Testis (tissue), 2 donors: ENCODE data around the gene RNF213.

ENCODE experiments used
- POLR2A ChIP-seq: fragments of 450-650 bp; IDR thresholded peaks from one replicate; pipeline ENCODE4 v1.6.1; 2017; ENCODE audit warnings: antibody characterized with exemption, mild to moderate bottlenecking, moderate library complexity
- TF ChIP-seq, protein P1 (sequence below), 3 experiments: fragments of 450-650 bp in 2 of 3; fragments of 200-600 bp in 1 of 3; sonication (generic) in 1 of 3; IDR thresholded peaks; one replicate each; pipeline ENCODE4 v1.5.1; 2016 to 2019; ENCODE audit warnings: antibody characterized with exemption in 3 of 3, mild to moderate bottlenecking in 2 of 3, moderate library complexity in 1 of 3

DNA sequence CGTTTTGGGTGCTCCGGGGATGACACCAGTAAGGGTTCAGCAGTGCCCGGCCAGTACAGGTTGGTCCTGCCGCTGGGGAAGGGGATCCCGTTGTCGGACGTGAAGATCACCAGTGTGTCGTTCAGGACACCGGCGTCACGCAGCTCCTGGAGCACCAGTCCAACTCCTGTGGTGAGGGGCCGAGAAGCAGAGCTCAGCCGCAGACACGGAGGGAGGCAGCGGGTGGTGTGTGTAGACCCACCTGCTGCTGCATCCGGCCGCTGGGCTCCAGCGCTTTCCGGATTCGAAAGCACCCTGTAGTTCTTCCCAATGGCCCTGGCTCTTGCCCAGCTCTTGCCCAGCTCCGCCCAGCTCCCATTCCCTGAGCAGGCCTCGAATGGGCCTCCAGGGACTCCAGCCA is 48.5 kb upstream of the RNF213 start:
- TF ChIP-seq, protein P1, sequence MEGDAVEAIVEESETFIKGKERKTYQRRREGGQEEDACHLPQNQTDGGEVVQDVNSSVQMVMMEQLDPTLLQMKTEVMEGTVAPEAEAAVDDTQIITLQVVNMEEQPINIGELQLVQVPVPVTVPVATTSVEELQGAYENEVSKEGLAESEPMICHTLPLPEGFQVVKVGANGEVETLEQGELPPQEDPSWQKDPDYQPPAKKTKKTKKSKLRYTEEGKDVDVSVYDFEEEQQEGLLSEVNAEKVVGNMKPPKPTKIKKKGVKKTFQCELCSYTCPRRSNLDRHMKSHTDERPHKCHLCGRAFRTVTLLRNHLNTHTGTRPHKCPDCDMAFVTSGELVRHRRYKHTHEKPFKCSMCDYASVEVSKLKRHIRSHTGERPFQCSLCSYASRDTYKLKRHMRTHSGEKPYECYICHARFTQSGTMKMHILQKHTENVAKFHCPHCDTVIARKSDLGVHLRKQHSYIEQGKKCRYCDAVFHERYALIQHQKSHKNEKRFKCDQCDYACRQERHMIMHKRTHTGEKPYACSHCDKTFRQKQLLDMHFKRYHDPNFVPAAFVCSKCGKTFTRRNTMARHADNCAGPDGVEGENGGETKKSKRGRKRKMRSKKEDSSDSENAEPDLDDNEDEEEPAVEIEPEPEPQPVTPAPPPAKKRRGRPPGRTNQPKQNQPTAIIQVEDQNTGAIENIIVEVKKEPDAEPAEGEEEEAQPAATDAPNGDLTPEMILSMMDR (IDR thresholded peaks at IDR 0.05) = no peak
- no peak for TF ChIP-seq POLR2A
